GM12872 (cell line): ENCODE results near the gene CDK6.
A peak's percentile ranks its signal among the peaks of the same experiment; 100 is the strongest.

Experiments
- TF ChIP-seq, protein P1 (sequence below): IDR thresholded peaks from 3 replicates; pipeline ENCODE4 v1.5.1; 2011; ENCODE audit warnings: low read depth, mild to moderate bottlenecking, low read length, moderate library complexity; ENCODE audit not compliant: insufficient read depth

CDK6 gene

DNA sequence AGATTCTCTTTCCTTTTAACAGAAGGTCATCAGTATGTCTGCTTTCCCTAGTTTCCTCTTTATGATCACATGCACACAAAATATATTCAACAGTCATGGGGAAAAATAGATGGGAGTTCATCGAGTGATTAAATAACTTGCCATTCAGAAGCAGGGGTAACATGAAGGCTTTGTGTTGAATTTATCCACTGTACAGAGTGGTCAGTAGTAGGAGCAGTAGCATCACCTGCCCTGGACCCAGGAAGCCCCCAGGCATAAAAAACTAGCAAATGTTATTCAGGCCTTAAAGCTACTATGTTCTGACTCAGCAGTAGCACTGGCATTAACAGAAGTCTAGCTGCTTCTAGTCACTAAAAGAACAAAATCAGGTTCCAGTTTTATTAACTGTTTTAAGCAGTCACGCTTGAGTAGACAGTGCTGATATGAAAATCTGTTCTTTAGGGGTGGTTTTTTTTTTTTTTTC is 214.8 kb downstream of the CDK6 start:
- TF ChIP-seq, protein P1, sequence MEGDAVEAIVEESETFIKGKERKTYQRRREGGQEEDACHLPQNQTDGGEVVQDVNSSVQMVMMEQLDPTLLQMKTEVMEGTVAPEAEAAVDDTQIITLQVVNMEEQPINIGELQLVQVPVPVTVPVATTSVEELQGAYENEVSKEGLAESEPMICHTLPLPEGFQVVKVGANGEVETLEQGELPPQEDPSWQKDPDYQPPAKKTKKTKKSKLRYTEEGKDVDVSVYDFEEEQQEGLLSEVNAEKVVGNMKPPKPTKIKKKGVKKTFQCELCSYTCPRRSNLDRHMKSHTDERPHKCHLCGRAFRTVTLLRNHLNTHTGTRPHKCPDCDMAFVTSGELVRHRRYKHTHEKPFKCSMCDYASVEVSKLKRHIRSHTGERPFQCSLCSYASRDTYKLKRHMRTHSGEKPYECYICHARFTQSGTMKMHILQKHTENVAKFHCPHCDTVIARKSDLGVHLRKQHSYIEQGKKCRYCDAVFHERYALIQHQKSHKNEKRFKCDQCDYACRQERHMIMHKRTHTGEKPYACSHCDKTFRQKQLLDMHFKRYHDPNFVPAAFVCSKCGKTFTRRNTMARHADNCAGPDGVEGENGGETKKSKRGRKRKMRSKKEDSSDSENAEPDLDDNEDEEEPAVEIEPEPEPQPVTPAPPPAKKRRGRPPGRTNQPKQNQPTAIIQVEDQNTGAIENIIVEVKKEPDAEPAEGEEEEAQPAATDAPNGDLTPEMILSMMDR, result no peak

DNA sequence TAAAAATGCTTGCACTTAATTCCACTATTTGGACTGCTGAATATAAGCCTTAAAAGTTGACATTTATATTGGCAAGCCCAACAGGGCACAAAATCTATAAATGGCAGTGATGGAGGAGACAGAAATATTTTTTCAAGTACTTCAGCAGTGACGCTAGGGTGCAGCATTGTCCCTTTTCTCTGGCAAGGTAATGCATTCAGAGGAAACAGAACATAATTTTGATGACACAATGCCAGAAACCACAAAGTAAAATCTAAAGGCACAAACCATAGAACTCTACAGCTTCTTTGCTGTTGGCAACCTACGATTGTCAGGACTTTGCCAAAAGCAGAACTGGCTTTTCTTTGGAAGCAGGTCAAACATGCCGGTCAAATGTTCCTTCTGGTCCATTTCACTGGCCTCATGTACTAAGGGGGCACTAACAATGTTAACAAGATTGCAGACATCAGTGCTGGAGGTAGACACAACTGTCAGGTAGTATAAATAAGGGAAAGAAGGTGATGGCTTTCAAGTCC is 215.3 kb downstream of the CDK6 start:
- TF ChIP-seq, protein P1, result peak; percentile 72

DNA sequence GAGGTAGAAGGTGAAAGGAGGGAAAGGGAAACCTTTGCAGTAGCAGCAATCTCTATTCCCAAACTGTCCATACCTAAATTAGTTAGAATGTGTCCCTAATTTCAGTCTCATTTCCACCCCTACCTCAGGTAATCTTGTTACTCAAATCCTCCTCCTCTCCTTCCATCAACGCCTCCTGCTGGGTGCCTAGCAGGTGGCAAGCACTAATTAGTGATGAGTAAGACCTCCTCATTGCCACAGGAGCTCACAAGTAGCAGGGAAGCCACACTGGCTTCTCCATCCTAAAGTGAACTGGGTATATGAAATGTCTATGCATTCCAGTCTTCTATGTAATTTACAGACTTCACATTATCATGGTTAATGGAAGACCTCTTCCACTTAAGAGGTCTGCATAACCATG is 220.5 kb downstream of the CDK6 start:
- TF ChIP-seq, protein P1, result peak; percentile 9; the same call in 1 of the 3 replicates

DNA sequence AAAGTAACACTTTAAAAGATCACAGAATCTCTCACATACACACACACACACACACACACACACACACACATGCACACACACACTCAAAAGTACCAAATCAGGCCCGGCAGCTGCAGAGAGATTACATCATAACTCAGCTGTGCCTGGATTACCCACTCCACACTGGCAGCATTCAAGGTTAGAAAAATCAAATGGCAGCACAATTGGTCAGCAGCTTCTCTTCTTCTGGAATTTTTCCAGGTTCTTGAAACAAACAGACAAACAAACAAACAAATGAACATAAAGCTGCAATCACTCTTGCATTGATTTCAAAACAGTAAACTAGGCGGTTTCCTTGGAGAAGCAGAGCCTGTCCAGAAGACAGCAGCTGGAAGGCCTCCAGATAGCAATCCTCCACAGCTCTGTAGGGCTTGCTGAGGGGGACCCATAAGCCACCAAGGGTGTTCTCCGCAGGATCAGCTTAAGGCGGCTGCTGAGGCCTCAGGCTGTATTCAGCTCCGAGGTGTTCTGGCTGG is 221.7 kb downstream of the CDK6 start:
- TF ChIP-seq, protein P1, result no peak

DNA sequence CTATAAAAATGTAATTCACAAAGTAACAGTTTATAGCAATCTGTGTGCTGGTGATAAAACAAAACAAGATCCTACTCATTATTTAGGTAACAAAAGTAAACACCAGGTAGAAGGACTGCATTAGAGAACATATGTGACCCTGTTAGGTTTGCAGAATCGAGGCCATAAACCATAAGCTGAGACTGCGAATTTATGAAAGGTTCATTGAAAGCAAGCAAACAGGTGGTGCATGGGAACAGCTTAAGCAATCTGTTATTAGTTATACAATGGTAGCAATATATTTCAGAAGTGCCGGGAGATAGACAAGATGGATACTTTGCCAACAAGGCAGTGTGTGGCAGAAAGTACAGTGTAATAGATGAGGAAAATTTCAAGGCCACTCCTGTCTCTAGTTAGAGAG is 222.7 kb downstream of the CDK6 start:
- TF ChIP-seq, protein P1, result no peak

DNA sequence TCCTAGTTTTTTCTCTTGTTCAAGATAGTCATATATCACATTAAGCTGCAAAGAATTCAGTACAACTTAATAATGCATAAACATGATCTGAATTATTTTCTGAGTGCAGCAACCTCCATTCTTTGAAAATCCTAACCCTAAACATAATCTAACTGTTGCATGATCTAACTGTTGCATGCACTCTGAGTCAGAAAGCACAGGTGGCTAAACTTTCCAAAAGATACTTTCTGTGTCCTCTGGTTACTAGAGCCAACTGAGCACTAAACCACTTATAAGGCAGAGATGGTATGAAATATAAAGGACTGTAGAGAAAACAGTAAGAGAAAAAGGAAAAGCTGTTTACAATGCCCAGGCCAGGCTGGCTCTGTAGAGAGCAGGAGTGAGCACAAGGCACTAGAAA is 223.2 kb downstream of the CDK6 start:
- TF ChIP-seq, protein P1, result no peak

DNA sequence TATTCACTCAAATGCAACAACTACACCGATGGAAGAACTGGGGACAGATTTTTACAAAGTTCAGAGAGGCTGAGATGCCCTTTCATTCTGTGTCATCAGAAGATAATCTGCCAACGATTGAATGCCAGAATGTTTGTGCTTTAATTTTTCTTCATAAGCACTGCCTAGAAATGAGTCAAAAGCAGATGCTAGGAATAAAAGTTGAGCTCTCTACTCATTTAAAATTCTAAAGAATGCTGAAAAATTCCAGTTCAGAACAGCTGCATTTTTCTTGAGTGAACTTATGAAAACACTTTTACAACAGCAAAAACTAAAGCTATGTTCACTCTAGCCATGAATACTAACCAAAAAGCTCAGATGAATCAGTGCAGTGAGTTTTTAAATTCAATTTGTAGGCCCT is 223.9 kb downstream of the CDK6 start:
- TF ChIP-seq, protein P1, result no peak
